Esophagus squamous epithelium (tissue), 4 donors: ENCODE data around the gene GCC2.

ENCODE experiments used
- POLR2A ChIP-seq, 4 donors: fragments of 450-650 bp; IDR thresholded peaks; one replicate each; pipeline ENCODE4 v1.6.1; 2017; ENCODE audit warnings: antibody characterized with exemption in 4 of 4, mild to moderate bottlenecking in 4 of 4, moderate library complexity in 3 of 4
- TF ChIP-seq, protein P1 (sequence below), 6 experiments: fragments of 450-650 bp in 4 of 6; fragments of 200-600 bp in 2 of 6; sonication (generic) in 2 of 6; IDR thresholded peaks; one replicate each; pipeline ENCODE4 v1.5.1; 2016 to 2019; ENCODE audit warnings: antibody characterized with exemption in 6 of 6, mild to moderate bottlenecking in 4 of 6, moderate library complexity in 4 of 6

GRCh38 chr2:108409768-108410167 lies 39.2 kb upstream of the GCC2 start:
- TF ChIP-seq, protein P1, sequence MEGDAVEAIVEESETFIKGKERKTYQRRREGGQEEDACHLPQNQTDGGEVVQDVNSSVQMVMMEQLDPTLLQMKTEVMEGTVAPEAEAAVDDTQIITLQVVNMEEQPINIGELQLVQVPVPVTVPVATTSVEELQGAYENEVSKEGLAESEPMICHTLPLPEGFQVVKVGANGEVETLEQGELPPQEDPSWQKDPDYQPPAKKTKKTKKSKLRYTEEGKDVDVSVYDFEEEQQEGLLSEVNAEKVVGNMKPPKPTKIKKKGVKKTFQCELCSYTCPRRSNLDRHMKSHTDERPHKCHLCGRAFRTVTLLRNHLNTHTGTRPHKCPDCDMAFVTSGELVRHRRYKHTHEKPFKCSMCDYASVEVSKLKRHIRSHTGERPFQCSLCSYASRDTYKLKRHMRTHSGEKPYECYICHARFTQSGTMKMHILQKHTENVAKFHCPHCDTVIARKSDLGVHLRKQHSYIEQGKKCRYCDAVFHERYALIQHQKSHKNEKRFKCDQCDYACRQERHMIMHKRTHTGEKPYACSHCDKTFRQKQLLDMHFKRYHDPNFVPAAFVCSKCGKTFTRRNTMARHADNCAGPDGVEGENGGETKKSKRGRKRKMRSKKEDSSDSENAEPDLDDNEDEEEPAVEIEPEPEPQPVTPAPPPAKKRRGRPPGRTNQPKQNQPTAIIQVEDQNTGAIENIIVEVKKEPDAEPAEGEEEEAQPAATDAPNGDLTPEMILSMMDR (IDR thresholded peaks at IDR 0.05), result no peak
- no peak for TF ChIP-seq POLR2A (IDR thresholded peaks at IDR 0.05)
